Suprapubic skin (tissue), 4 donors: ENCODE measurements around the gene CELA2A.

Experiments
- POLR2A ChIP-seq, 2 donors: fragments of 450-650 bp; IDR thresholded peaks; one replicate each; pipeline ENCODE4 v1.6.1; 2017; ENCODE audit warnings: antibody characterized with exemption in 2 of 2, mild to moderate bottlenecking in 2 of 2, moderate library complexity in 2 of 2
- POLR2AphosphoS5 ChIP-seq, 3 donors: sonication (generic); formaldehyde crosslinking; IDR thresholded peaks; one replicate each; pipeline ENCODE4 v1.6.1; 2017; ENCODE audit warnings: antibody characterized with exemption in 3 of 3
- TF ChIP-seq, protein P1 (sequence below), 2 donors: fragments of 200-600 bp in 1 of 2; fragments of 450-650 bp in 1 of 2; sonication (generic) in 1 of 2; IDR thresholded peaks; one replicate each; pipeline ENCODE4 v1.5.1; 2016 to 2019; ENCODE audit warnings: antibody characterized with exemption in 2 of 2, mild to moderate bottlenecking in 1 of 2, moderate library complexity in 1 of 2

- TF ChIP-seq, protein P1, sequence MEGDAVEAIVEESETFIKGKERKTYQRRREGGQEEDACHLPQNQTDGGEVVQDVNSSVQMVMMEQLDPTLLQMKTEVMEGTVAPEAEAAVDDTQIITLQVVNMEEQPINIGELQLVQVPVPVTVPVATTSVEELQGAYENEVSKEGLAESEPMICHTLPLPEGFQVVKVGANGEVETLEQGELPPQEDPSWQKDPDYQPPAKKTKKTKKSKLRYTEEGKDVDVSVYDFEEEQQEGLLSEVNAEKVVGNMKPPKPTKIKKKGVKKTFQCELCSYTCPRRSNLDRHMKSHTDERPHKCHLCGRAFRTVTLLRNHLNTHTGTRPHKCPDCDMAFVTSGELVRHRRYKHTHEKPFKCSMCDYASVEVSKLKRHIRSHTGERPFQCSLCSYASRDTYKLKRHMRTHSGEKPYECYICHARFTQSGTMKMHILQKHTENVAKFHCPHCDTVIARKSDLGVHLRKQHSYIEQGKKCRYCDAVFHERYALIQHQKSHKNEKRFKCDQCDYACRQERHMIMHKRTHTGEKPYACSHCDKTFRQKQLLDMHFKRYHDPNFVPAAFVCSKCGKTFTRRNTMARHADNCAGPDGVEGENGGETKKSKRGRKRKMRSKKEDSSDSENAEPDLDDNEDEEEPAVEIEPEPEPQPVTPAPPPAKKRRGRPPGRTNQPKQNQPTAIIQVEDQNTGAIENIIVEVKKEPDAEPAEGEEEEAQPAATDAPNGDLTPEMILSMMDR (IDR thresholded peaks at IDR 0.05): no peak
- TF ChIP-seq POLR2A (IDR thresholded peaks at IDR 0.05) (no peak), POLR2AphosphoS5 (IDR thresholded peaks at IDR 0.05) (no peak)
Observed at GRCh38 chr1:15410884-15411245, 45.7 kb upstream of the CELA2A start.
